Measurements from ENCODE around the gene KRT38.

The KRT38 gene

GRCh38 chr17:41391535-41391934, 49.2 kb downstream of the KRT38 start:
- Histone ChIP-seq H3K36me3 (ENCODE audit: control insufficient read depth in 5 of 5, insufficient read depth in 5 of 5, low read length in 5 of 5) (no peaks in the 10 kb centered on the region), H3K27ac (ENCODE audit: low read depth, low read length) (no peak overlapping the region), H3K9me3 (ENCODE audit: control insufficient read depth in 5 of 5, low read length in 5 of 5) (peaks cover 0 to 5% (median 4%) of the 10 kb centered on the region in 5 donors), H3K27me3 (ENCODE audit: control insufficient read depth in 5 of 5, insufficient read depth in 4 of 5, low read length in 5 of 5) (peaks cover 0 to 11% (median 4%) of the 10 kb centered on the region in 5 donors), H3K4me1 (ENCODE audit: control insufficient read depth in 5 of 5, insufficient read depth in 5 of 5, low read length in 5 of 5) (no peaks in the 10 kb centered on the region), H3K4me3 (ENCODE audit: low read depth in 1 of 5, low read length in 5 of 5) (no peak overlapping the region), H3K9ac (ENCODE audit: low read length in 5 of 5) (no peak overlapping the region)

- Histone ChIP-seq H3K9ac (ENCODE audit: low read length in 5 of 5) (no peak overlapping the region), H3K4me1 (ENCODE audit: control insufficient read depth in 5 of 5, insufficient read depth in 5 of 5, low read length in 5 of 5) (no peaks in the 10 kb centered on the region), H3K9me3 (ENCODE audit: control insufficient read depth in 5 of 5, low read length in 5 of 5) (peaks cover 0 to 9% (median 6%) of the 10 kb centered on the region in 5 donors), H3K27ac (ENCODE audit: low read depth, low read length) (no peak overlapping the region), H3K4me3 (ENCODE audit: low read depth in 1 of 5, low read length in 5 of 5) (no peak overlapping the region), H3K36me3 (ENCODE audit: control insufficient read depth in 5 of 5, insufficient read depth in 5 of 5, low read length in 5 of 5) (no peaks in the 10 kb centered on the region), H3K27me3 (ENCODE audit: control insufficient read depth in 5 of 5, insufficient read depth in 4 of 5, low read length in 5 of 5) (peaks cover 0 to 10% (median 3%) of the 10 kb centered on the region in 5 donors)
Measured at GRCh38 chr17:41390411-41390938, 50.3 kb downstream of the KRT38 start.

- peaks cover 0 to 9% (median 6%) of the 10 kb centered on the region in 5 donors for H3K9me3 ChIP-seq (ENCODE audit: control insufficient read depth in 5 of 5, low read length in 5 of 5)
- no peak overlapping the region for H3K4me3 ChIP-seq (ENCODE audit: low read depth in 1 of 5, low read length in 5 of 5)
- peaks cover 0 to 5% (median 0%) of the 10 kb centered on the region in 5 donors for H3K27me3 ChIP-seq (ENCODE audit: control insufficient read depth in 5 of 5, insufficient read depth in 4 of 5, low read length in 5 of 5)
- no peaks in the 10 kb centered on the region for H3K36me3 ChIP-seq (ENCODE audit: control insufficient read depth in 5 of 5, insufficient read depth in 5 of 5, low read length in 5 of 5)
- no peak overlapping the region for H3K27ac ChIP-seq (ENCODE audit: low read depth, low read length)
- no peaks in the 10 kb centered on the region for H3K4me1 ChIP-seq (ENCODE audit: control insufficient read depth in 5 of 5, insufficient read depth in 5 of 5, low read length in 5 of 5)
- no peak overlapping the region for H3K9ac ChIP-seq (ENCODE audit: low read length in 5 of 5)
Measured at GRCh38 chr17:41387670-41388069, 53.1 kb downstream of the KRT38 start.

GRCh38 chr17:41386227-41386626, 54.6 kb downstream of the KRT38 start:
- H3K9ac ChIP-seq (ENCODE audit: low read length in 5 of 5) = no peak overlapping the region
- H3K27ac ChIP-seq (ENCODE audit: low read depth, low read length) = no peak overlapping the region
- peaks cover 0 to 4% (median 3%) of the 10 kb centered on the region in 5 donors for H3K27me3 ChIP-seq (ENCODE audit: control insufficient read depth in 5 of 5, insufficient read depth in 4 of 5, low read length in 5 of 5)

More at GRCh38 chr17:41386227-41386626, 54.6 kb downstream of the KRT38 start:
- Histone ChIP-seq H3K9me3 (ENCODE audit: control insufficient read depth in 5 of 5, low read length in 5 of 5) (peaks cover 0 to 9% (median 6%) of the 10 kb centered on the region in 5 donors), H3K36me3 (ENCODE audit: control insufficient read depth in 5 of 5, insufficient read depth in 5 of 5, low read length in 5 of 5) (no peaks in the 10 kb centered on the region), H3K4me3 (ENCODE audit: low read depth in 1 of 5, low read length in 5 of 5) (no peak overlapping the region), H3K4me1 (ENCODE audit: control insufficient read depth in 5 of 5, insufficient read depth in 5 of 5, low read length in 5 of 5) (no peaks in the 10 kb centered on the region)
